Measurements from ENCODE around the gene NHSL1.

The NHSL1 gene

GRCh38 chr6:138485005-138485545 is 14.2 kb downstream of the NHSL1 start:
- no peak for TF ChIP-seq CTCF (IDR thresholded peaks at IDR 0.05; ENCODE audit: low read length)
- no peak for TF ChIP-seq EZH2 (optimal IDR thresholded peaks at IDR 0.05; ENCODE audit: low read depth, low read length)
- TF ChIP-seq EZH2phosphoT487 (IDR thresholded peaks at IDR 0.05; ENCODE audit: low read length) = no peak
- no peak overlapping the region for H2AFZ ChIP-seq (ENCODE audit: low read length)
- H3K79me2 ChIP-seq (ENCODE audit: low read length) = no peaks in the 10 kb centered on the region
- DNase-seq = no peak
- H3K4me3 ChIP-seq (ENCODE audit: low read length) = no peak overlapping the region
- no peaks in the 10 kb centered on the region for H3K9me2 ChIP-seq (replicated peaks; ENCODE audit: insufficient read depth, low read length)
- no peaks in the 10 kb centered on the region for H3K9me3 ChIP-seq (replicated peaks; ENCODE audit: insufficient read depth, low read length)
- H3K36me3 ChIP-seq (replicated peaks; ENCODE audit: insufficient read depth, low read length) = no peaks in the 10 kb centered on the region
- no peak overlapping the region for H3K4me2 ChIP-seq (ENCODE audit: low read depth, low read length)
- H3K9ac ChIP-seq (ENCODE audit: low read length) = no peak overlapping the region
- H3K27ac ChIP-seq (ENCODE audit: low read length) = no peak overlapping the region
- H4K20me1 ChIP-seq (ENCODE audit: insufficient read depth, low read length) = no peaks in the 10 kb centered on the region
- H3F3A ChIP-seq (ENCODE audit: insufficient read depth, low read length) = no peaks in the 10 kb centered on the region
- no peaks in the 10 kb centered on the region for H3K4me1 ChIP-seq (ENCODE audit: low read length)
- no peaks in the 10 kb centered on the region for H3K27me3 ChIP-seq (replicated peaks; ENCODE audit: insufficient read depth, low read length)

GRCh38 chr6:138484018-138484731 is 15.1 kb downstream of the NHSL1 start:
- no peak overlapping the region for H3K27ac ChIP-seq (ENCODE audit: low read length)
- no peak overlapping the region for H2AFZ ChIP-seq (ENCODE audit: low read length)
- no peak overlapping the region for H3K4me3 ChIP-seq (ENCODE audit: low read length)

GRCh38 chr6:138482816-138483215 is 16.5 kb downstream of the NHSL1 start:
- Histone ChIP-seq H3K9me3 (replicated peaks; ENCODE audit: insufficient read depth, low read length) (no peaks in the 10 kb centered on the region), H3K9ac (ENCODE audit: low read length) (no peak overlapping the region), H2AFZ (ENCODE audit: low read length) (no peak overlapping the region), H3K4me2 (ENCODE audit: low read depth, low read length) (no peak overlapping the region), H3K27me3 (replicated peaks; ENCODE audit: insufficient read depth, low read length) (no peaks in the 10 kb centered on the region), H4K20me1 (ENCODE audit: insufficient read depth, low read length) (no peaks in the 10 kb centered on the region), H3K4me3 (ENCODE audit: low read length) (no peak overlapping the region), H3K9me2 (replicated peaks; ENCODE audit: insufficient read depth, low read length) (no peaks in the 10 kb centered on the region), H3K4me1 (ENCODE audit: low read length) (no peaks in the 10 kb centered on the region), H3K27ac (ENCODE audit: low read length) (no peak overlapping the region), H3K36me3 (replicated peaks; ENCODE audit: insufficient read depth, low read length) (no peaks in the 10 kb centered on the region), H3K79me2 (ENCODE audit: low read length) (no peaks in the 10 kb centered on the region), H3F3A (ENCODE audit: insufficient read depth, low read length) (no peaks in the 10 kb centered on the region)
- DNase-seq = no peak
- TF ChIP-seq CTCF (IDR thresholded peaks at IDR 0.05; ENCODE audit: low read length) (no peak), EZH2phosphoT487 (IDR thresholded peaks at IDR 0.05; ENCODE audit: low read length) (no peak), EZH2 (optimal IDR thresholded peaks at IDR 0.05; ENCODE audit: low read depth, low read length) (no peak)

More at GRCh38 chr6:138484018-138484731, 15.1 kb downstream of the NHSL1 start:
- no peak for TF ChIP-seq EZH2phosphoT487 (IDR thresholded peaks at IDR 0.05; ENCODE audit: low read length)
- no peak for TF ChIP-seq EZH2 (optimal IDR thresholded peaks at IDR 0.05; ENCODE audit: low read depth, low read length)
- no peak for TF ChIP-seq CTCF (IDR thresholded peaks at IDR 0.05; ENCODE audit: low read length)
- no peak for DNase-seq
- Histone ChIP-seq H3K27me3 (replicated peaks; ENCODE audit: insufficient read depth, low read length) (no peaks in the 10 kb centered on the region), H3K9me3 (replicated peaks; ENCODE audit: insufficient read depth, low read length) (no peaks in the 10 kb centered on the region), H3F3A (ENCODE audit: insufficient read depth, low read length) (no peaks in the 10 kb centered on the region), H3K9me2 (replicated peaks; ENCODE audit: insufficient read depth, low read length) (no peaks in the 10 kb centered on the region), H3K9ac (ENCODE audit: low read length) (no peak overlapping the region), H3K4me1 (ENCODE audit: low read length) (no peaks in the 10 kb centered on the region), H4K20me1 (ENCODE audit: insufficient read depth, low read length) (no peaks in the 10 kb centered on the region), H3K4me2 (ENCODE audit: low read depth, low read length) (no peak overlapping the region), H3K36me3 (replicated peaks; ENCODE audit: insufficient read depth, low read length) (no peaks in the 10 kb centered on the region), H3K79me2 (ENCODE audit: low read length) (no peaks in the 10 kb centered on the region)

All from MM.1S (cell line).